Left lung (tissue), 10 donors: Measurements from ENCODE around the gene VPS39. TPM values are rescaled to one million over a fixed set of nuclear protein-coding genes. Genes with fewer than 3 reads are reported as not detected.
"Not testable (repeated sequence)": the region's sequence is repeated elsewhere in the genome, so short reads cannot be mapped to it uniquely, and the experiment has no call there.

Experiments
- ATAC-seq: fragments of 200-7000 bp; cut with Tn5 transposase; one replicate; pipeline ENCODE4 v1.9.1; 2020; ENCODE audit warnings: moderate library complexity
- DNase-seq, 4 donors: peaks; one replicate each; pipeline ENCODE4 v3.0.0-alpha.2; 2013 to 2020
- H3K27ac ChIP-seq, 2 donors: fragments of 200-600 bp; sonication (generic) in 1 of 2; one replicate each; pipeline versions ENCODE4 v1.5.0 to v1.8.0; 2020 to 2021
- H3K27me3 ChIP-seq, 2 donors: fragments of 200-600 bp; sonication (generic) in 1 of 2; one replicate each; pipeline versions ENCODE4 v1.5.0 to v1.8.0; 2020 to 2021
- H3K36me3 ChIP-seq, 2 donors: fragments of 200-600 bp; sonication (generic) in 1 of 2; one replicate each; pipeline versions ENCODE4 v1.5.0 to v1.8.0; 2020 to 2021
- H3K4me1 ChIP-seq, 2 donors: fragments of 200-600 bp; one replicate each; pipeline ENCODE4 v1.8.0; 2021
- H3K4me3 ChIP-seq, 2 donors: fragments of 200-600 bp; sonication (generic) in 1 of 2; one replicate each; pipeline versions ENCODE4 v1.5.0 to v1.8.0; 2020 to 2021; ENCODE audit warnings: mild to moderate bottlenecking in 1 of 2
- H3K9me3 ChIP-seq, 2 donors: fragments of 200-600 bp; sonication (generic) in 1 of 2; one replicate each; pipeline versions ENCODE4 v1.5.0 to v1.8.0; 2020 to 2021
- intact Hi-C, 2 donors: fragments of 100-400 bp; cut with DNase I; formaldehyde crosslinking; loops; one replicate each; pipeline versions ENCODE4 v1.11.2 to v1.14.2; 2022
- polyA plus RNA-seq, 6 donors: library from polyadenylated mRNA; unstranded; fragments of 120-200 nt; gene quantifications; one replicate each; pipeline ENCODE4 v1.2.1, GENCODE V29; 2013; ENCODE audit not compliant: insufficient read length in 6 of 6
- total RNA-seq, 2 donors: library from RNA; stranded (reverse); fragmentation: NEBNext Ultra II Directional; extraction: Animal tissue kit (Norgen Biotek cat#: 25700); gene quantifications; one replicate each; pipeline ENCODE4 v1.2.1, GENCODE V29; 2021
- TF ChIP-seq, protein P1 (sequence below), 2 donors: fragments of 200-600 bp; sonication (generic) in 1 of 2; IDR thresholded peaks; one replicate each; pipeline versions ENCODE4 v1.5.0 to v1.8.0; 2021; ENCODE audit warnings: antibody characterized with exemption in 2 of 2
- donor health status: DM: no; HTN: yes; CAD: no.
- donor health status: DM: no; HTN: no; CAD: no.

Gene VPS39
- total and polyA plus RNA-seq, 8 donors, result 57.8 to 87.7 (median 81.9) TPM

DNA sequence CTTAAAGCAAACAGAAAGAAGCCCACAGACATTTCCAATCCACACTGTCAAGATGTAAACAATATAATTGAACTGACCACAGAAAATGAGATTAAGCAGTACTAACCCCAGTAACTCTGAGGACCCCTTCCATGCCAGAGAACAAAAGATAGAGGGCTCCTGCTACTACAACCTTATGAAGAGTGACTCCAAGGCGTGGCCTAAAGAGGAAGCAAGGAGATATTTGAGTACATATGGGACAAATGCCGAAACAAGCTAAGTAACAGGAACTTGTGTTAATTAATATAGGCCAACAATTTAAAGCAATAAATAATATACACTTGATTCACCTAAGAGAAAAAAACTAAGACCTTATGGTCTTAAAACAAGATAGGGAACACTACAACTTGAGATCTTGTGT is 25.0 kb upstream of the VPS39 start:
- H3K27ac ChIP-seq, result peak overlapping the region in 1 of 2 donors; percentile 25
- ATAC-seq, result peak; percentile 49

DNA sequence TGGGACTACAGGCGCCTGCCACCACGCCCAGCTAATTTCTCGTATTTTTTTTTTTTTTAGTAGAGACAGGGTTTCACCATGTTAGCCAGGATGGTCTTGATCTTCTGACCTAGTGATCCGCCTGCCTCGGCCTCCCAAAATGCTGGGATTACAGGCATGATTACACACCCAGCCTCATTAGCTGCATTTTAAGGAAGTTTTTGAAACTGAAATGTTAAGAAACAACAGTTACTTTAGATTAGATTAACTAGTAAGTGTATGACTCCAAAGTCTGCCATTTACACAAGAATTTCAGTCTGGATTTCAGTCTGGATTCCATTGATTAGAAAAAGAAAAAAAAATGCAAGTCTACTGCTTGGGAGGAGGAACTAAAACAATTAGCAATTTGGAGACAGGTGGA is 24.5 kb upstream of the VPS39 start:
- ATAC-seq, result no peak
- no peak overlapping the region for H3K4me3 ChIP-seq
- no peak for DNase-seq
- no peaks in the 10 kb centered on the region for H3K9me3 ChIP-seq
- H3K36me3 ChIP-seq, result peaks cover 0 to 100% of the 10 kb centered on the region in 2 donors
- H3K27ac ChIP-seq, result peak overlapping the region in 1 of 2 donors; percentile 25
- H3K4me1 ChIP-seq, result peaks cover 0 to 12% of the 10 kb centered on the region in 2 donors
- intact Hi-C loops, result no loop called here
- TF ChIP-seq, protein P1, sequence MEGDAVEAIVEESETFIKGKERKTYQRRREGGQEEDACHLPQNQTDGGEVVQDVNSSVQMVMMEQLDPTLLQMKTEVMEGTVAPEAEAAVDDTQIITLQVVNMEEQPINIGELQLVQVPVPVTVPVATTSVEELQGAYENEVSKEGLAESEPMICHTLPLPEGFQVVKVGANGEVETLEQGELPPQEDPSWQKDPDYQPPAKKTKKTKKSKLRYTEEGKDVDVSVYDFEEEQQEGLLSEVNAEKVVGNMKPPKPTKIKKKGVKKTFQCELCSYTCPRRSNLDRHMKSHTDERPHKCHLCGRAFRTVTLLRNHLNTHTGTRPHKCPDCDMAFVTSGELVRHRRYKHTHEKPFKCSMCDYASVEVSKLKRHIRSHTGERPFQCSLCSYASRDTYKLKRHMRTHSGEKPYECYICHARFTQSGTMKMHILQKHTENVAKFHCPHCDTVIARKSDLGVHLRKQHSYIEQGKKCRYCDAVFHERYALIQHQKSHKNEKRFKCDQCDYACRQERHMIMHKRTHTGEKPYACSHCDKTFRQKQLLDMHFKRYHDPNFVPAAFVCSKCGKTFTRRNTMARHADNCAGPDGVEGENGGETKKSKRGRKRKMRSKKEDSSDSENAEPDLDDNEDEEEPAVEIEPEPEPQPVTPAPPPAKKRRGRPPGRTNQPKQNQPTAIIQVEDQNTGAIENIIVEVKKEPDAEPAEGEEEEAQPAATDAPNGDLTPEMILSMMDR (IDR thresholded peaks at IDR 0.05), result no peak
- no peaks in the 10 kb centered on the region for H3K27me3 ChIP-seq

More for the DNA sequence above, 25.0 kb upstream of the VPS39 start:
- H3K27me3 ChIP-seq, result no peaks in the 10 kb centered on the region
- no peak overlapping the region for H3K4me3 ChIP-seq
- intact Hi-C loops, result no loop called here
- H3K4me1 ChIP-seq, result peaks cover 0 to 12% of the 10 kb centered on the region in 2 donors
- TF ChIP-seq, protein P1 (IDR thresholded peaks at IDR 0.05), result no peak
- no peak for DNase-seq
- H3K9me3 ChIP-seq, result no peaks in the 10 kb centered on the region
- H3K36me3 ChIP-seq, result peaks cover under 1 to 100% of the 10 kb centered on the region in 2 donors

DNA sequence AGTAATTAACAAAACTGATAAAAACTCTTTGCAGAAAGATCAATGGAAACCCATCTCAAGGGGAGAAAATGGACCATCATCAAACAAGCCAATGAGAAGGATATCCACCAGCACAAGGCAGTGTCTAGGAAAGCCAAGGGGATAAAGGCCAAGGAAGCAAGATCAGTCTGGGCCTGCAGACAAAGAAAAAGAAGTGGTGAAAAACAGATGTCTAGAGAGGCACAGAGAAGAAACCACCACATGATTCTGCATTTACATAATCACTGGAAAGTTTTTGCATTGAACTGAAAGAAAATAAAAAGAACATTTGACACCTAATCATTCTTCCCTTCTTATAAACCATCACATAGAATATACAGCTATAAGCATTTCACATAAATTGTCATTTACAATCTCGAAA is 23.0 kb upstream of the VPS39 start:
- intact Hi-C loops, result no loop called here
- Histone ChIP-seq H3K4me3 (no peak overlapping the region), H3K4me1 (peaks cover 0 to 12% of the 10 kb centered on the region in 2 donors), H3K36me3 (peaks cover 0 to 100% of the 10 kb centered on the region in 2 donors), H3K27me3 (no peaks in the 10 kb centered on the region), H3K9me3 (no peaks in the 10 kb centered on the region), H3K27ac (no peak overlapping the region)
- no peak for DNase-seq
- TF ChIP-seq, protein P1 (IDR thresholded peaks at IDR 0.05), result no peak
- no peak for ATAC-seq

DNA sequence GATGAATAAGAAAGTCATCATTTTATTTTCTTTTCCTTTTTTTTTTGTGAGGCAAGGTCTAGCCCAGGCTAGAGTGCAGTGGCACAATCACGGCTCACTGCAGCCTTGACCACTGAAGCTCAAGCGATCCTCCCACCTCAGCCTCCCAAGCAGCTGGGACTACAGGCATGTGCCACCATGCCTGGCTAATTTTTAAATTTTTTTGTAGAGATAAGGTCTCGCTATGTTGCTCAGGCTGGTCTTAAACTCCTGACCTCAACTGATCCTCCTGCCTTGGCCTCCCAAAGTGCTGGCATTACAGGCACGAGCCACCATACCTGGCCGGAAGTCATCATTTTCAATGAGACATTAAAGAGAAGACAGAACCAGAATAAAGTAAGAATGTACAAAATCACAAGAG is 20.9 kb upstream of the VPS39 start:
- H3K27ac ChIP-seq, intact Hi-C loops, ATAC-seq, H3K9me3 ChIP-seq, H3K4me3 ChIP-seq, H3K27me3 ChIP-seq, DNase-seq: not testable (repeated sequence)
- H3K36me3 ChIP-seq, result peaks cover 0 to 100% of the 10 kb centered on the region in 2 donors
- peaks cover 0 to 12% of the 10 kb centered on the region in 2 donors for H3K4me1 ChIP-seq

DNA sequence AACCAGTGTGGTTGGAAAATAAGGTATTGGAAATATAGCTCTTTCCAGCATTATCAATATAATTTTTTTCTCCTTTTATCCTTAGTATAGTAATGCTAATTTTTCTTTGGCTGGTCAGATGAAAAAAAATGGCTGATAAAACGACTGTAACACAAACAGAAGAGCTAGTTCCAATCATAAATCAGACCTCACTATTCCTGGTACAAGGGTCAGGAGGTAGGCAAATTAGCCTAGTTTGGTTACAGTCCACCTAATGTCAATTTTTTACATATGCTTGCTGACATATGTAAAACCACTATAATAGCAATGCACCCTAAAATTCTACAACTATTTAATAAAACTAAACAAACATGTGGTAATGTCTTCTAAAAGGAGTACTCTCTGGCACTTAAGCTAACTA is 19.9 kb upstream of the VPS39 start:
- no peaks in the 10 kb centered on the region for H3K9me3 ChIP-seq
- H3K36me3 ChIP-seq, result peaks cover 0 to 100% of the 10 kb centered on the region in 2 donors
- H3K4me1 ChIP-seq, result peaks cover 0 to 4% of the 10 kb centered on the region in 2 donors
- no peak for ATAC-seq
- H3K4me3 ChIP-seq, result no peak overlapping the region
- H3K27ac ChIP-seq, result no peak overlapping the region
- intact Hi-C loops, result no loop called here
- TF ChIP-seq, protein P1 (IDR thresholded peaks at IDR 0.05), result no peak
- no peak for DNase-seq
- H3K27me3 ChIP-seq, result no peaks in the 10 kb centered on the region

DNA sequence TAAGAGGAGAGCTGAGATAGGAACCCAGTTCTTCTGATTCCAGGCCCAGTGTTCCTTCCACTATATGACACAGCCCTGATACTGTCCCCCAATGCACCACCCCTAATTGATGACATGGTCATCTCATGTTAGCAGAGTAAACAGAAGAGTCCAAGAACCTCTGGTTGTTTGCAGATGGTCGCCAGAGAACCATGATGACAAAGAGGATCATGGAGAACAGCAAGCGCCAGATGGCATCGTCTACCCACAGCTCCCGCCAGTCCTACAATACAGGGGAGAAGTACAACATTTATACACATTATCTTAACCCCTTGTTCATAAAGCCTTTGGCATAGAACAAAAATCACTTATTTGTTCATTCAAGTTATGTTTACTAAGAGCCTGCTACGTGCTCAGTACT is 18.5 kb upstream of the VPS39 start:
- no peak for ATAC-seq

More for the DNA sequence above, 18.5 kb upstream of the VPS39 start:
- Histone ChIP-seq H3K9me3 (no peaks in the 10 kb centered on the region), H3K36me3 (peaks cover 0 to 100% of the 10 kb centered on the region in 2 donors), H3K4me3 (no peak overlapping the region), H3K27ac (no peak overlapping the region), H3K27me3 (no peaks in the 10 kb centered on the region), H3K4me1 (no peaks in the 10 kb centered on the region)
- no peak for DNase-seq
- TF ChIP-seq, protein P1 (IDR thresholded peaks at IDR 0.05), result no peak
- intact Hi-C loops, result no loop called here
